ENCODE data around the gene XAB2.

GRCh38 chr19:7600721-7601120 lies 28.6 kb downstream of the XAB2 start:
- TF ChIP-seq POLR2AphosphoS5 (IDR thresholded peaks at IDR 0.05; ENCODE audit: borderline replicate concordance, low read depth, low read length) = no peak
- no peak for TF ChIP-seq EZH2 (IDR thresholded peaks at IDR 0.05)
- TF ChIP-seq FOXP2 (optimal IDR thresholded peaks at IDR 0.05; ENCODE audit: control extremely low read depth, extremely low read length, insufficient read depth) = no peak
